B cell (primary cell): ENCODE data around the gene CTDSPL. TPM values are rescaled to one million over a fixed set of nuclear protein-coding genes. Genes with fewer than 3 reads are reported as not detected.

ENCODE experiments used
- ATAC-seq: fragments of 200-7000 bp; cut with Tn5 transposase; one replicate; pipeline ENCODE4 v1.10.0; 2021; ENCODE audit warnings: low read depth, mild to moderate bottlenecking, moderate number of reproducible peaks, moderate library complexity
- CTCF ChIA-PET: fragments of 350-600 bp; sonication (Branson Sonifier 250); formaldehyde crosslinking; loops from one replicate; lab custom pipeline; 2021; ENCODE audit warnings: antibody characterized with exemption, inconsistent platforms; lab: Charles Lee
- POLR2A ChIA-PET: fragments of 350-600 bp; sonication (Branson Sonifier 250); formaldehyde crosslinking; loops from one replicate; lab custom pipeline; 2021; ENCODE audit warnings: antibody characterized with exemption; lab: Charles Lee
- DNase-seq: peaks from one replicate; pipeline ENCODE4 v3.0.0; 2013
- H2AFZ ChIP-seq: 2 replicates; pipeline ENCODE4 v1.6.1; 2012; ENCODE audit warnings: mild to moderate bottlenecking, low read depth, low read length; ENCODE audit not compliant: insufficient read depth, poor library complexity, severe bottlenecking
- H3K27ac ChIP-seq, 2 donors: 1 replicate in 1 of 2; 2 replicates in 1 of 2; pipeline ENCODE4 v1.5.1; 2012 to 2013; ENCODE audit warnings: low read length in 2 of 2, mild to moderate bottlenecking in 2 of 2, moderate library complexity in 1 of 2
- H3K27me3 ChIP-seq, 4 experiments: fragments of 200-600 bp in 1 of 4; sonication (generic) in 1 of 4; replicated peaks in 1 of 4; 1 replicate in 2 of 4; 2 replicates in 2 of 4; pipeline versions ENCODE4 v1.6.1 to v1.7.0; 2013 to 2016; ENCODE audit warnings: low read length in 3 of 4, mild to moderate bottlenecking in 2 of 4, mixed read lengths in 1 of 4, moderate library complexity in 1 of 4; ENCODE audit not compliant: insufficient read depth in 4 of 4, control insufficient read depth in 3 of 4; ENCODE audit errors: control extremely low read depth in 1 of 4
- H3K36me3 ChIP-seq, 2 experiments: replicated peaks in 1 of 2; 1 replicate in 1 of 2; 2 replicates in 1 of 2; pipeline versions ENCODE4 v1.6.1 to v1.7.1; 2013; ENCODE audit warnings: low read length in 1 of 2; ENCODE audit not compliant: insufficient read depth in 2 of 2, control insufficient read depth in 1 of 2; ENCODE audit errors: control extremely low read depth in 1 of 2, extremely low read depth in 1 of 2
- H3K4me1 ChIP-seq, 2 donors: fragments of 200-600 bp in 1 of 2; sonication (generic) in 1 of 2; 1 replicate in 1 of 2; 2 replicates in 1 of 2; pipeline versions ENCODE4 v1.5.1 to v1.6.1; 2013 to 2017; ENCODE audit warnings: low read length in 2 of 2; ENCODE audit not compliant: control insufficient read depth in 2 of 2, insufficient read depth in 2 of 2
- H3K4me2 ChIP-seq: replicated peaks from 2 replicates; pipeline ENCODE3; 2012; ENCODE audit warnings: mild to moderate bottlenecking, low read depth, low read length; ENCODE audit not compliant: poor library complexity, severe bottlenecking
- H3K4me3 ChIP-seq, 5 experiments: fragments of 200-600 bp in 1 of 5; sonication (generic) in 1 of 5; 1 replicate in 3 of 5; 2 replicates in 2 of 5; pipeline versions ENCODE4 v1.5.1 to v1.7.0; 2011 to 2016; ENCODE audit warnings: low read length in 4 of 5, mild to moderate bottlenecking in 4 of 5, low read depth in 2 of 5, control low read depth in 1 of 5, moderate library complexity in 1 of 5; ENCODE audit not compliant: insufficient read depth in 1 of 5; ENCODE audit errors: control extremely low read depth in 1 of 5, extremely low read depth in 1 of 5
- H3K79me2 ChIP-seq: fragments of 200-600 bp; sonication (generic); one replicate; pipeline ENCODE4 v1.6.0; 2016; ENCODE audit warnings: low read length; ENCODE audit not compliant: control insufficient read depth, insufficient read depth
- H3K9ac ChIP-seq: fragments of 200-600 bp; sonication (generic); 2 replicates; pipeline ENCODE4 v1.6.1; 2017; ENCODE audit warnings: mild to moderate bottlenecking, low read length, moderate library complexity
- H3K9me3 ChIP-seq, 3 donors: one replicate each; pipeline versions ENCODE4 v1.6.1 to v1.7.1; 2013; ENCODE audit warnings: low read length in 2 of 3; ENCODE audit not compliant: control insufficient read depth in 2 of 3, insufficient read depth in 1 of 3; ENCODE audit errors: control extremely low read depth in 1 of 3
- H4K20me1 ChIP-seq: 2 replicates; pipeline ENCODE4 v1.6.0; 2012; ENCODE audit warnings: mild to moderate bottlenecking, low read length; ENCODE audit not compliant: insufficient read depth, control insufficient read depth, poor library complexity, severe bottlenecking
- H3K27ac Mint-ChIP-seq: one replicate; pipeline ENCODE4 v1.8.0; 2021; ENCODE audit warnings: mixed read lengths
- H3K27me3 Mint-ChIP-seq: one replicate; pipeline ENCODE4 v1.8.0; 2021; ENCODE audit warnings: mixed read lengths
- H3K4me1 Mint-ChIP-seq: one replicate; pipeline ENCODE4 v1.8.0; 2021; ENCODE audit warnings: mixed read lengths
- H3K4me3 Mint-ChIP-seq: one replicate; pipeline ENCODE4 v1.8.0; 2021; ENCODE audit warnings: mixed read lengths
- H3K9me3 Mint-ChIP-seq: one replicate; pipeline ENCODE4 v1.8.0; 2022; ENCODE audit warnings: mixed read lengths; ENCODE audit not compliant: insufficient read depth
- EZH2 ChIP-seq: IDR thresholded peaks from 2 replicates; pipeline ENCODE4 v1.6.1; 2012; ENCODE audit warnings: borderline replicate concordance, low read depth, mild to moderate bottlenecking, moderate library complexity, low read length; ENCODE audit not compliant: insufficient read depth, poor library complexity, severe bottlenecking
- WGBS: methylation state at CpG from one replicate; pipeline ENCODE4 v1.1.5; 2013; ENCODE audit warnings: missing lambda C conversion rate; ENCODE audit not compliant: insufficient coverage; 5-methylcytosine and 5-hydroxymethylcytosine counted together
- intact Hi-C: fragments of 100-400 bp; cut with micrococcal nuclease; formaldehyde crosslinking; loops from one replicate; pipeline ENCODE4 v1.10.0; 2022
- polyA plus RNA-seq: library from polyadenylated mRNA; depleted of rRNA; stranded (reverse); fragments of >200 nt; gene quantifications from 2 replicates; pipeline ENCODE4 v1.2.3, GENCODE V29; 2012
- total RNA-seq, 2 donors: library from RNA; stranded (reverse); fragments of 120-200 nt in 1 of 2; gene quantifications; 1 replicate in 1 of 2; 2 replicates in 1 of 2; pipeline versions ENCODE4 v1.2.3 to v1.2.4, GENCODE V29; 2013 to 2022
- TF ChIP-seq, protein P1 (sequence below): fragments of 200-600 bp; IDR thresholded peaks from one replicate; pipeline ENCODE4 v1.8.0; 2022; ENCODE audit warnings: antibody characterized with exemption, mild to moderate bottlenecking

The CTDSPL gene
- total and polyA plus RNA-seq, 2 donors (not counting 1 experiment from before 2014, with no cell fraction given), result not detected

DNA sequence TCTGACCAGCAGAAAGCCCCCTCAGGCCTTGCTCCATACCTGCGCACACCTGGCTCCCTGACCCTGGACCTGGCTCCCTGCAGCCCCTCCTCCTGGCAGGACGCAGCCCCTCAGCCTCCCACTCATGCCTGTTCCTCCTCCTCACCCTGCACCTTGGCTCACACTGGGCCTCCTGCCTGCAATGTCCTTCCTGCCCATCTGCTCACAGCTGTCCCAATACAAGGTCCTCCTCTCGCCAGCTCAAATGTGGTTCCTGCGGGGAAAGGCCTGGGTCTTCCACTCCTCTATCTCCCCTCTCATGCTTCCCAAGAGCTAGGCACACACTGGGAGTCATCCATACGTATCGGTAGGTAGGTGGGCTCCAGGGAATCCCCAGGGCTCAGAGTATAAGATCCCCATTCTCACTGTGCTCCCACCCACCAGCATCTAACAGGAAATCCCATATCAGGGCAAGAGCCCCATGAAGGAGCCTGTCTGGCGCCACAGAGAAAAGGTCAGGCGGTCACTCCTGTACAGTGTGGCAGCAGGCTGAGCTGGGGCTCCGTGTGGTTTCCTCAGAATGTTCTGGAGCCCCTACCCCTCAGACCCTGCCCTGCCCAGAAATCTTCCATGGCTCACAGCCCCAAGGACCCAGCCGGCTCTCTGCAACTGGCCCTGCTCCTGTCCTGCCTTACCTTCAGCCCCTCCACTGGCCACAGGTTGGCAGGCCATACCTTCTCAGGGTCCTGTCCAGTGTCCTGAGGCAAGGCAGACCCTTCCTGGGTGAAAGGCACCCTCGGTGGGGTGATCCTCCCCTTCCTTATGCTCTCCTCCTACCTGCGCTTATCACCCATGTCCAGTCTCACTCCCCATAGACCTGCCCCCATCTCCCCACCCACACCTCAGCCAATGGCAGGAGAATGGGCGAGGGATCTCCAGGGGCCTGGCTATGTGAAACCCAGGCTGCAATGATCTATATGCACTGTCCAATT, 156.9 kb downstream of the CTDSPL start:
- Mint-ChIP-seq H3K27ac (no peak overlapping the region), H3K9me3 (peaks cover 3% of the 10 kb centered on the region), H3K4me3 (no peak overlapping the region), H3K27me3 (no peaks in the 10 kb centered on the region), H3K4me1 (peaks cover 5% of the 10 kb centered on the region)
- ChIA-PET POLR2A (no interaction called here), CTCF (no interaction called here)
- Histone ChIP-seq H3K27me3 (no peaks in the 10 kb centered on the region), H3K4me2 (no peak overlapping the region), H3K79me2 (no peaks in the 10 kb centered on the region), H3K27ac (no peak overlapping the region), H3K4me3 (no peak overlapping the region), H4K20me1 (no peaks in the 10 kb centered on the region), H3K9me3 (peaks cover 0 to 16% (median 0%) of the 10 kb centered on the region in 3 donors), H3K4me1 (peaks cover 0 to 2% of the 10 kb centered on the region in 2 donors), H3K36me3 (peaks cover 0 to 3% of the 10 kb centered on the region in 2 experiments), H2AFZ (no peak overlapping the region), H3K9ac (no peak overlapping the region)
- ATAC-seq (no peak), DNase-seq (no peak)
- WGBS, result 89% methylated on average over 12 of the region's 13 CpGs
- TF ChIP-seq EZH2, result no peak
- TF ChIP-seq, protein P1, sequence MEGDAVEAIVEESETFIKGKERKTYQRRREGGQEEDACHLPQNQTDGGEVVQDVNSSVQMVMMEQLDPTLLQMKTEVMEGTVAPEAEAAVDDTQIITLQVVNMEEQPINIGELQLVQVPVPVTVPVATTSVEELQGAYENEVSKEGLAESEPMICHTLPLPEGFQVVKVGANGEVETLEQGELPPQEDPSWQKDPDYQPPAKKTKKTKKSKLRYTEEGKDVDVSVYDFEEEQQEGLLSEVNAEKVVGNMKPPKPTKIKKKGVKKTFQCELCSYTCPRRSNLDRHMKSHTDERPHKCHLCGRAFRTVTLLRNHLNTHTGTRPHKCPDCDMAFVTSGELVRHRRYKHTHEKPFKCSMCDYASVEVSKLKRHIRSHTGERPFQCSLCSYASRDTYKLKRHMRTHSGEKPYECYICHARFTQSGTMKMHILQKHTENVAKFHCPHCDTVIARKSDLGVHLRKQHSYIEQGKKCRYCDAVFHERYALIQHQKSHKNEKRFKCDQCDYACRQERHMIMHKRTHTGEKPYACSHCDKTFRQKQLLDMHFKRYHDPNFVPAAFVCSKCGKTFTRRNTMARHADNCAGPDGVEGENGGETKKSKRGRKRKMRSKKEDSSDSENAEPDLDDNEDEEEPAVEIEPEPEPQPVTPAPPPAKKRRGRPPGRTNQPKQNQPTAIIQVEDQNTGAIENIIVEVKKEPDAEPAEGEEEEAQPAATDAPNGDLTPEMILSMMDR, result no peak
- intact Hi-C loops, result no loop called here
